Right lobe of liver (tissue), 4 donors: ENCODE measurements around the gene VAV2.

Experiments used
- POLR2A ChIP-seq: fragments of 450-650 bp; IDR thresholded peaks from one replicate; pipeline ENCODE4 v1.6.1; 2017; ENCODE audit warnings: antibody characterized with exemption, mild to moderate bottlenecking
- TF ChIP-seq, protein P1 (sequence below), 4 donors: fragments of 200-600 bp in 3 of 4; fragments of 450-650 bp in 1 of 4; IDR thresholded peaks; one replicate each; pipeline versions ENCODE4 v1.5.1 to v1.8.0; 2016 to 2022; ENCODE audit warnings: antibody characterized with exemption in 4 of 4, mild to moderate bottlenecking in 2 of 4
- donor health status: DM: no; HTN: no; CAD: no.
- donor health status: DM: no; HTN: no; CAD: no.
- donor health status: DM: no; HTN: yes; CAD: no.

GRCh38 chr9:133767625-133768024 is 224.5 kb downstream of the VAV2 start:
- TF ChIP-seq, protein P1, sequence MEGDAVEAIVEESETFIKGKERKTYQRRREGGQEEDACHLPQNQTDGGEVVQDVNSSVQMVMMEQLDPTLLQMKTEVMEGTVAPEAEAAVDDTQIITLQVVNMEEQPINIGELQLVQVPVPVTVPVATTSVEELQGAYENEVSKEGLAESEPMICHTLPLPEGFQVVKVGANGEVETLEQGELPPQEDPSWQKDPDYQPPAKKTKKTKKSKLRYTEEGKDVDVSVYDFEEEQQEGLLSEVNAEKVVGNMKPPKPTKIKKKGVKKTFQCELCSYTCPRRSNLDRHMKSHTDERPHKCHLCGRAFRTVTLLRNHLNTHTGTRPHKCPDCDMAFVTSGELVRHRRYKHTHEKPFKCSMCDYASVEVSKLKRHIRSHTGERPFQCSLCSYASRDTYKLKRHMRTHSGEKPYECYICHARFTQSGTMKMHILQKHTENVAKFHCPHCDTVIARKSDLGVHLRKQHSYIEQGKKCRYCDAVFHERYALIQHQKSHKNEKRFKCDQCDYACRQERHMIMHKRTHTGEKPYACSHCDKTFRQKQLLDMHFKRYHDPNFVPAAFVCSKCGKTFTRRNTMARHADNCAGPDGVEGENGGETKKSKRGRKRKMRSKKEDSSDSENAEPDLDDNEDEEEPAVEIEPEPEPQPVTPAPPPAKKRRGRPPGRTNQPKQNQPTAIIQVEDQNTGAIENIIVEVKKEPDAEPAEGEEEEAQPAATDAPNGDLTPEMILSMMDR (IDR thresholded peaks at IDR 0.05), result no peak
- TF ChIP-seq POLR2A, result no peak
